Effector memory CD4-positive, alpha-beta T cell (primary cell): ENCODE results near the gene EIF4E.

ENCODE experiments used
- DNase-seq, 3 donors: peaks; one replicate each; pipeline ENCODE4 v3.0.0-alpha.2; 2020
- H3K27ac ChIP-seq: 2 replicates; pipeline ENCODE4 v1.7.0; 2013; ENCODE audit warnings: mild to moderate bottlenecking, low read length, moderate library complexity; ENCODE audit not compliant: insufficient read depth, poor library complexity, severe bottlenecking
- H3K27me3 ChIP-seq: replicated peaks from 2 replicates; pipeline ENCODE4 v1.7.0; 2013; ENCODE audit warnings: mild to moderate bottlenecking, low read length; ENCODE audit not compliant: insufficient read depth, control insufficient read depth, poor library complexity, severe bottlenecking
- H3K36me3 ChIP-seq: 2 replicates; pipeline ENCODE4 v1.7.0; 2013; ENCODE audit warnings: mild to moderate bottlenecking, low read length, moderate library complexity; ENCODE audit not compliant: control insufficient read depth, insufficient read depth
- H3K4me1 ChIP-seq: 2 replicates; pipeline ENCODE4 v1.7.0; 2013; ENCODE audit warnings: low read length, mild to moderate bottlenecking; ENCODE audit not compliant: control insufficient read depth, insufficient read depth, poor library complexity, severe bottlenecking
- H3K4me3 ChIP-seq: 2 replicates; pipeline ENCODE4 v1.7.0; 2013; ENCODE audit warnings: low read length, low read depth, mild to moderate bottlenecking; ENCODE audit not compliant: insufficient read depth, poor library complexity, severe bottlenecking
- H3K9me3 ChIP-seq: 2 replicates; pipeline ENCODE4 v1.7.0; 2013; ENCODE audit warnings: mild to moderate bottlenecking, low read length, moderate library complexity; ENCODE audit not compliant: control insufficient read depth
- total RNA-seq, 3 donors: gene quantifications; one replicate each; lab custom pipeline; 2026; lab: John Stamatoyannopoulos, UW

The EIF4E gene, protein sequence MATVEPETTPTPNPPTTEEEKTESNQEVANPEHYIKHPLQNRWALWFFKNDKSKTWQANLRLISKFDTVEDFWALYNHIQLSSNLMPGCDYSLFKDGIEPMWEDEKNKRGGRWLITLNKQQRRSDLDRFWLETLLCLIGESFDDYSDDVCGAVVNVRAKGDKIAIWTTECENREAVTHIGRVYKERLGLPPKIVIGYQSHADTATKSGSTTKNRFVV
- 17.5 to 28.0 (median 24.2) reads per million in 3 donors for total RNA-seq

DNA sequence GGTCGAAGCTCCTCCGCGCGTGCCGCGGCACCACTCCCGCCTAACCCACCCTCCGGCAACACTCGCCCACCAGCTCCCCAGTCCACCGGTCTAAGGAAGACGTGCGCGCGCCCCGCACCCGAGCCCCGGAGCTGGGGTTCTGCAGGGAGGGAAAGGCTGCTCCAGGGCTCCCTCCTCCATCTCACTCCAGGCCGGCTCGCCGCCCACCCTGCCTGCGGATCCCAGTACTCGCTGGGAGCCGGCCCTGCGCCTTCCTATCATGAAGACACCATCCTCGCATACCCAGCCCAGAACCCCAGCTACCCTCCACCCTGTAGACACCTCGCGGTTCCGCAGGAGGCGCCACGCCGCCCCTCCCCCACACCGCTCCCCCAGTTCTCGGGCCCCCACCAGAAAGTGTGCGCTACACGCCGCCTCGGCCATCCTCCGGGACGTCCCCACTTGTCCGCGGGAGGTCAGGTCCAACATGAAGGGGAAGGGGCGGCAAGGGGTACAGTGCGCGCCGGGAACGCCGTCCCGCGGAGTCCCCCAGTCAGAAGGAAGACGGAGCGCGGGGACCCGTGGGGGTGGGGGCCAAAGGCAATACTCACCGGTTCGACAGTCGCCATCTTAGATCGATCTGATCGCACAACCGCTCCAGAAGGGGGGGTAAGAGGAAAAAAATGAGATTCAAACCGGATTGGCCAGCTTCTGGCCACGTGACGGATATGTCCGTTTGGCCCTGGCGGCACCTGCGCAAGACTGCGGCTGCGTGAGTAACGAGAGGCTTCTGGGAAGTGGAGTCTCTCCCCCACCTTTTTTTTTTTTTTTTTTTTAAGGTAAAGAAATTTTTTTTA is at the start of gene EIF4E:
Gene EIF4E, minus strand, starts transcription at position 629 of the 836 bp plus-strand sequence. Its CDS starts 21 bp downstream, at position 608.
- H3K9me3 ChIP-seq = no peaks in the 10 kb centered on the region
- H3K27ac ChIP-seq = peak within 1 kb of the TSS; percentile 91
- H3K4me3 ChIP-seq = peak within 1 kb of the TSS; percentile 95
- peak; percentile 95 to 98 (median 96) for DNase-seq
- no peaks in the 10 kb centered on the region for H3K4me1 ChIP-seq
- no peaks in the 10 kb centered on the region for H3K27me3 ChIP-seq
- no peaks in the 10 kb centered on the region for H3K36me3 ChIP-seq

DNA sequence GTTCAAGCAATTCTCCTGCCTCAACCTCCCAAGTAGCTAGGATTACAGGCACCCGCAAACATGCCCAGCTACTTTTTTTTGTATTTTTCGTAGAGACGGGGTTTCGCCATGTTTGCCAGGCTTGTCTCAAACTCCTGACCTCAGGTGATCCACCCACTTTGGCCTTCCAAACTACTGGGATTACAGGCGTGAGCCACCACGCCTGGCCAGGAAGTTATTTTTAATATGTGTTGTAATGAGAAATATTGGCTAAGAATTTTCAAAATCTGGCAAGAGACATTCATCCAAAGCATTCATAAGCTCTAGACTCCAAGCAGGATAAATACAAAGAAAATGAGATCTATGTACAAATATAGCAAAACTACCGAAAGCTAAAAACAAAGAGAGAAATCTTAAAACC is 48.6 kb upstream of the EIF4E start:
- DNase-seq = no peak
- Histone ChIP-seq H3K9me3 (no peaks in the 10 kb centered on the region), H3K36me3 (no peaks in the 10 kb centered on the region), H3K4me1 (no peaks in the 10 kb centered on the region), H3K27ac (no peak overlapping the region), H3K27me3 (no peaks in the 10 kb centered on the region), H3K4me3 (no peak overlapping the region)

DNA sequence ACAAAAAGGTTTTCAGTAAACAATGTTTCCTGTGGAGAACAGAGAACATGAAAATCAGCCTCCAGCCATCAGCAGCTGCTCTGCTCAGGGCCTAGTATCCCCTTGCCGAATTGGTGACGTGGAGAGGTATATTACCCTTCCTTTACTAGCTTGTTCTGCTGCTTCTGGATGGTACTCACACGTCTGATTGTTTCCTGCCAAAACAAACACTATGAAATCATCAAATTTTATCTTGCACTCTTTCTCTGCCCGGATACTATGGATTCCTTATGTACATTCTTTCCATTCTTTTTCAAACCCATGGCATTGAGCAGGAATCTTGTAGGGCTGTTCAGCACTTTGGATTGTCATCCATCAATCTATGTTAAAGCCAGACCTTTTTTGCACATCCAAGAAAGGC is 47.8 kb upstream of the EIF4E start:
- no peak overlapping the region for H3K4me3 ChIP-seq
- H3K27me3 ChIP-seq = no peaks in the 10 kb centered on the region
- no peaks in the 10 kb centered on the region for H3K4me1 ChIP-seq
- no peaks in the 10 kb centered on the region for H3K9me3 ChIP-seq
- H3K36me3 ChIP-seq = no peaks in the 10 kb centered on the region
- no peak for DNase-seq
- H3K27ac ChIP-seq = no peak overlapping the region

DNA sequence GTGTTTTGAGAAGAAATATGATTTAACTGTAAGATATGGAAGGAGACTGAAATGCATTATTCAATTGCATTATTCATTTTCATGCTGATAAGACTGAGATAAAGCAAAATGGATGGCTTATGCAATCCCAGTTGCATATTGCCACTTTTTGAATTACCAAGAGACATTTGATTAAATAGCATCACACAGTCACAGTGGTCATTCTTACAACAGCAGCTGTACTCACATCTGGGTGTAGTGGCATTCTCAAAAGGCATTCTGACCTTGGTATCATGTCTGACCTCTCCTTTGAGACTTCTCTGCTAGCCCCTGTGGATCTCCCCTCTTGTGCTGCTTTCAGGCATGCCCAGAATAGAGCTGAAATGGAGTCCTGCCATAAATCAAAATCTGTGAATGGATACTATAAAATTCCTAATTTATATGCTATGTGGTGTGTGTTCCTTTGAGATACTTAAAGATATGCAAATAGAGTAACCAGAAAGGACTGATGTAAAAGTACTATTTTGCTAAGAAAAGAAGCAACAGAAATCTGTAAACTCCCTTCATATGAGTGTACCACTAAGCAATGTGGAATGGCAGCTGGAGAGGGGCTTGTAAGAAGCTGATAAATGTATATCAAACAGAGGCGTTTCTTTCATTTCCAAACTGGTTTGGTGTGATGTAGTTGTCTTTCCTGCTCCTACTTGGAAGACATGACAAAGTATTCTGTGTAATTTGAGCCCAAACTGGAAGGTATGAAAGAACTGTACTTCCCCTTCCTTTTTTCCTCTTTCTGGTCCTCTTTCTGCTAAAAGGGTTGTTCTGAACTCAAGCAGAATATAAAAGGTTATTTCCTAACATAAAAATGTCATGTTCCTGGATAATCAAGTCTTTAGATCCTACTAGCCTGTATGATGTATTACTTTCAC is 41.2 kb upstream of the EIF4E start:
- Histone ChIP-seq H3K36me3 (no peaks in the 10 kb centered on the region), H3K27ac (no peak overlapping the region), H3K4me1 (no peaks in the 10 kb centered on the region), H3K4me3 (no peak overlapping the region), H3K9me3 (no peaks in the 10 kb centered on the region), H3K27me3 (no peaks in the 10 kb centered on the region)
- no peak for DNase-seq

DNA sequence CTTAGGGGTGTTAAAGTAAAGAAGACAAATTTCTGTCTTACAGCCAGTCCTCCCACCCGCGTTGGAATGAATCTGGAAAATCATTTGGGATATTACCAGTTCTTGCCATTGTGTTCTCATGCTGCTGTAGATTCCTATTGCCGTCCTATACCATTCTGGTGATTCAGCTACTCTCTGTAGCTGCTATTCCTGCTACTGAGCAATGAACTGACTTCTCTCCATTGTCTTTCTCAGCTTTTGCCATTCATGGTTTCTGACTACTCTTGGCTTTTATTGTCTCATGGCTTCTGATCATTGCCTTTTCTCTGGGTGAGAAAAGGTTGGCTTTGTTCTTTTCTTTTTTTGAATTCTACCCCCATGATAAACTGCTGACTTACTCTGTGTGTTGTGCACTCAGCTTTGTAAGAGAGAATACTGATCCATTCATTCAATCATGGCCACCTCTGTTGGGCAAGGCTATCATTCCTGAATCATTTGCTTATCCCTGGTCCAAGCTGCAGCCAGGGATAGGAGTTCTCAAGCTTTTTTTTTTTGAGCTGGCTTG is 38.9 kb upstream of the EIF4E start:
- Histone ChIP-seq H3K9me3 (no peaks in the 10 kb centered on the region), H3K4me3 (no peak overlapping the region), H3K27ac (no peak overlapping the region), H3K27me3 (no peaks in the 10 kb centered on the region), H3K36me3 (no peaks in the 10 kb centered on the region), H3K4me1 (no peaks in the 10 kb centered on the region)
- no peak for DNase-seq

DNA sequence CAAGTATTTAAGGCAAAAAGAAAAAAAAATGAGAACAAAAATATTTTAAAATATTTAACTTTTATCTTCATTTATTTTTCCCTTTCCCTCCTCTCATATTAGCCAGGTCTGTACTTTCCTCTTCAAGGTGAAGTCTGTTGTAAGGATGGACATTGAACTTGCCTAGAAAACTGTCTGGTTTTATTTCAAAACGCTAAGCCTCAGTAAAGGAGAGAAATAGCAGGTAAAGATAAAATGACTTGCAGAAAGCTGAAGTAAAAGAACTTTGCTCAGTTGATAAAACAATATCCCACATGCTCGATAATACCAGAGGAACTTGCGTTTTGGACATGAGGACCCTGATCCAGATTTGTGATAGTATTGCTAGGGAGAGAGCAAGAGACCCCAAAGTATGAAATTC is 38.0 kb upstream of the EIF4E start:
- Histone ChIP-seq H3K4me1 (no peaks in the 10 kb centered on the region), H3K27me3 (no peaks in the 10 kb centered on the region), H3K27ac (no peak overlapping the region), H3K9me3 (no peaks in the 10 kb centered on the region), H3K36me3 (no peaks in the 10 kb centered on the region), H3K4me3 (no peak overlapping the region)
- DNase-seq = no peak

DNA sequence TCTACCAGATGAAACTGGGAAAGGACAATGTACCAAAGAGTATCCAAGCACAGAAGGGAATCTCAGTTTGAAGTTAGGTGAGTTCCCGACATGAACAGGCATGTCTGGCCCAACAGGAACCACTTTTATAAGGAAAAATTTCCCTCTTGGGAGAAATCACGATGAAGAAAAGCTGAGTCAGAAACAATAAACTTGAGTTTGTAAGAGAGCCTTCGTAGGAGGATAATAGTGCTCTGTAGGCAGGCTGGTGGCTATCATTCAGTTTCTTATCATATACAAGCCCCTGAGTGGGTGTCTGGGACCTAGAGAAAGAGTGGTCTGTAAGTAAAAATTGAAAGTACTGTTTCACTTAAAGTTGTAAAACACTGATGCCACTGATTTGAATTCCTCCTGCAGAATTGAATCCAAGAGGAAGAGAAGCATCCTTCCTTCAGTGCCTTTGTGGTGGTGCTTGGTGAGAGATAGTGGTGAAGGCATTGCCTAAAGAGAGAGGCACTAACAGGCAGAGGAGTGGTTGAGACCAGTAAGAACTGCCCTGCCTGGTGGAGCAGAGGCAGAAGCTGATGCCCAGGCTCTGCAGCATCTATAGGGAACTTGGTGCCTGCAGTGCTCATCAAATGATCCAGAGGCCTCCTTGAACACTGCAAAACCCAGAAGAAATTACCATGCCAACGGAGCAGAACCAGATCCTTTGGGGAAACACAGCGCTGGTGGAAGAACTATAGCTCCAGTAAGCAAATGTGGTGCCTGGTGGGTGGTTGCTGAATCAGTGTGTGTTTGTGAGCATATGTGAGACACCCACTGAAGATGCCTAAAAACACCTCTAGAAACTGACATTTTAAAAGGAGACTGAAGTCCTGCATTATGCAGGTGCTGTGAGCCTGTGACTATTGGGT is 34.9 kb upstream of the EIF4E start:
- no peaks in the 10 kb centered on the region for H3K9me3 ChIP-seq
- no peak overlapping the region for H3K4me3 ChIP-seq
- no peak overlapping the region for H3K27ac ChIP-seq
- H3K36me3 ChIP-seq = no peaks in the 10 kb centered on the region
- H3K4me1 ChIP-seq = no peaks in the 10 kb centered on the region
- DNase-seq = no peak
- H3K27me3 ChIP-seq = no peaks in the 10 kb centered on the region

DNA sequence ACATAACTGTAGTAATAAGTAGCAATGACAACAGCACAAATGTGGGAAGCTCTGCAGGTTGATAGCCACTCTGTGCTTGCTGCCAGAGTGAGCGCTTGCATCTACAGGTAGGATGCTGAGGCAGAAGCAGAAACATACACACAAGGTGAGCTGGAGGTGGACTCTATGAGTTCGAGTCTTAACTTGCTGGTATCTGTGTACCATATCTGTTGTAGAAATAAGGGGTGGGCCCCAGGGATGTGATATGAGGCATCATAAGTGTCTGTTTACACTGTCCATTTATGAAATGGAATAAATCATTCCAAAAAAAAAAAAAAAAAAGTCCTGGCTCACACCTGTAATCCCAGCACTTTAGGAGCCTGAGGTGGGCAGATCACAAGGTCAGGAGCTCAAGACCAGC is 32.8 kb upstream of the EIF4E start:
- no peak for DNase-seq
- H3K4me1 ChIP-seq = no peaks in the 10 kb centered on the region
- no peak overlapping the region for H3K27ac ChIP-seq
- H3K27me3 ChIP-seq = no peaks in the 10 kb centered on the region
- no peak overlapping the region for H3K4me3 ChIP-seq
- H3K9me3 ChIP-seq = no peaks in the 10 kb centered on the region
- H3K36me3 ChIP-seq = no peaks in the 10 kb centered on the region

DNA sequence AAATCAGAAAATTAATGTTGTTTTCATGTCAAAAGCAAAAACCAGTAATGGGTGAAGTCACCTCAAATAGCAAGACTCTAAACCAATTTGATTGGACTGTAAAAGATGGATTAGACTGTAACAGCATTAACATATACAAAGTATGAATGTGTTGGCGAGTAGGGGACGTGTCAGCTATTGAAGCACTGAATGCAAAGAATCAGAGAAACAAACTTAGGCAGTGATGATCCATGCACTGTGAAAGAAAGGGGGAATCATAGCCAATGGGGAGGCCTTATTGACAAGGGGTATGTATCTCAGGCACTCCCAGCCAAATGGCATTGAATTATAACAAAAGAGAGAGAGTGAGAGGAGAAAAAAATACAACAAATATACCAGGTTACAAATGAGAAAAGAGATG is 30.5 kb upstream of the EIF4E start:
- H3K9me3 ChIP-seq = no peaks in the 10 kb centered on the region
- H3K4me1 ChIP-seq = no peaks in the 10 kb centered on the region
- H3K4me3 ChIP-seq = no peak overlapping the region
- H3K27ac ChIP-seq = no peak overlapping the region
- H3K36me3 ChIP-seq = no peaks in the 10 kb centered on the region
- no peaks in the 10 kb centered on the region for H3K27me3 ChIP-seq
- DNase-seq = no peak
